GM21528 (cell line): ENCODE data around the gene LPP.

Experiments
- ATAC-seq: cut with Tn5 transposase; IDR thresholded peaks from one replicate; pipeline ENCODE4 v1.9.1; 2021; ENCODE audit warnings: mild to moderate bottlenecking, moderate library complexity; ENCODE audit not compliant: unreplicated experiment, low FRiP score

Gene LPP

GRCh38 chr3:188746291-188746783 lies 592.4 kb downstream of the LPP start:
- ATAC-seq: no peak

GRCh38 chr3:188747489-188747888 lies 593.5 kb downstream of the LPP start:
- ATAC-seq: no peak

- ATAC-seq: no peak
Observed at GRCh38 chr3:188749010-188749617, 595.2 kb downstream of the LPP start.

- ATAC-seq: no peak
Observed at GRCh38 chr3:188749830-188750229, 595.9 kb downstream of the LPP start.

- no peak for ATAC-seq
Observed at GRCh38 chr3:188750617-188751016, 596.7 kb downstream of the LPP start.

- ATAC-seq: peak; percentile 38
Observed at GRCh38 chr3:188752850-188753249, 598.9 kb downstream of the LPP start.

- ATAC-seq: peak; percentile 61
Observed at GRCh38 chr3:188754267-188754666, 600.3 kb downstream of the LPP start.

- ATAC-seq: no peak
Observed at GRCh38 chr3:188756241-188756640, 602.3 kb downstream of the LPP start.

GRCh38 chr3:188759336-188760005 lies 605.5 kb downstream of the LPP start:
- ATAC-seq: no peak

GRCh38 chr3:188760408-188760807 lies 606.5 kb downstream of the LPP start:
- no peak for ATAC-seq

- no peak for ATAC-seq
Observed at GRCh38 chr3:188761439-188761838, 607.5 kb downstream of the LPP start.

GRCh38 chr3:188761964-188762363 lies 608.0 kb downstream of the LPP start:
- ATAC-seq: no peak

GRCh38 chr3:188764609-188765008 lies 610.7 kb downstream of the LPP start:
- no peak for ATAC-seq

GRCh38 chr3:188769831-188770230 lies 615.9 kb downstream of the LPP start:
- ATAC-seq: no peak

GRCh38 chr3:188772886-188773285 lies 618.9 kb downstream of the LPP start:
- ATAC-seq: no peak

GRCh38 chr3:188775412-188775811 lies 621.5 kb downstream of the LPP start:
- no peak for ATAC-seq

GRCh38 chr3:188776447-188776846 lies 622.5 kb downstream of the LPP start:
- ATAC-seq: no peak

- no peak for ATAC-seq
Observed at GRCh38 chr3:188778091-188778852, 624.3 kb downstream of the LPP start.

- ATAC-seq: no peak
Observed at GRCh38 chr3:188779281-188779980, 625.5 kb downstream of the LPP start.

- no peak for ATAC-seq
Observed at GRCh38 chr3:188780193-188781147, 626.5 kb downstream of the LPP start.
